ENCODE data around the gene NUP93. TPM values are rescaled to one million over a fixed set of nuclear protein-coding genes. Genes with fewer than 3 reads are reported as not detected.
"Not testable (repeated sequence)": the region's sequence is repeated elsewhere in the genome, so short reads cannot be mapped to it uniquely, and the experiment has no call there.

NUP93 gene
- total RNA-seq, 1 experiment from 2014 or later = 60.2 TPM

- intact Hi-C loops (cut with micrococcal nuclease) = no loop called here
- Mint-ChIP-seq H3K4me1 (ENCODE audit: insufficient read depth, unreplicated experiment) (peaks cover 7% of the 10 kb centered on the region), H3K27me3 (ENCODE audit: insufficient read depth, unreplicated experiment) (no peaks in the 10 kb centered on the region), H3K9me3 (ENCODE audit: unreplicated experiment) (no peaks in the 10 kb centered on the region), H3K36me3 (ENCODE audit: insufficient read depth, unreplicated experiment) (peaks cover 12% of the 10 kb centered on the region), H3K4me3 (ENCODE audit: unreplicated experiment) (no peak overlapping the region), H3K27ac (ENCODE audit: low read depth, unreplicated experiment) (no peak overlapping the region)
- no peak for DNase-seq (ENCODE audit: unreplicated experiment)
- CTCF ChIA-PET = interaction anchor here (0.6 to 1.1 kb wide), 3 partner anchors 10 to 32 kb away, joined by 3 to 4 read pairs (median 3); no protein-coding TSS in a partner anchor
- POLR2A ChIA-PET = interaction anchor here (0.5 kb wide), 1 partner anchor 780 kb away, joined by 3 read pairs; no protein-coding TSS in a partner anchor
- no TSS peak for BruUV-seq (replicated peaks)
- TF ChIP-seq CTCF (IDR thresholded peaks at IDR 0.05; ENCODE audit: unreplicated experiment) = no peak
Observed at GRCh38 chr16:56807011-56807675, 77.2 kb downstream of the NUP93 start.

- H3K36me3 Mint-ChIP-seq (ENCODE audit: insufficient read depth, unreplicated experiment) = peaks cover 12% of the 10 kb centered on the region
- ChIA-PET POLR2A (interaction anchor here (0.5 kb wide), 1 partner anchor 780 kb away, joined by 3 read pairs; no protein-coding TSS in a partner anchor), CTCF (interaction anchor here (1.1 kb wide), 1 partner anchor 11 kb away, joined by 3 read pairs; no protein-coding TSS in a partner anchor)
- H3K4me3 Mint-ChIP-seq (ENCODE audit: unreplicated experiment); H3K27me3 Mint-ChIP-seq (ENCODE audit: insufficient read depth, unreplicated experiment); BruUV-seq (replicated peaks); H3K27ac Mint-ChIP-seq (ENCODE audit: low read depth, unreplicated experiment); H3K4me1 Mint-ChIP-seq (ENCODE audit: insufficient read depth, unreplicated experiment); intact Hi-C loops (cut with micrococcal nuclease); DNase-seq (ENCODE audit: unreplicated experiment); H3K9me3 Mint-ChIP-seq (ENCODE audit: unreplicated experiment): not testable (repeated sequence)
Observed at GRCh38 chr16:56807676-56808067, 77.7 kb downstream of the NUP93 start.

- peaks cover 7% of the 10 kb centered on the region for H3K4me1 Mint-ChIP-seq (ENCODE audit: insufficient read depth, unreplicated experiment)
- DNase-seq (ENCODE audit: unreplicated experiment) = no peak
- H3K36me3 Mint-ChIP-seq (ENCODE audit: insufficient read depth, unreplicated experiment) = peaks cover 12% of the 10 kb centered on the region
- no peak overlapping the region for H3K27ac Mint-ChIP-seq (ENCODE audit: low read depth, unreplicated experiment)
- H3K27me3 Mint-ChIP-seq (ENCODE audit: insufficient read depth, unreplicated experiment) = no peaks in the 10 kb centered on the region
- no peak overlapping the region for H3K4me3 Mint-ChIP-seq (ENCODE audit: unreplicated experiment)
- no TSS peak for BruUV-seq (replicated peaks)
- no peaks in the 10 kb centered on the region for H3K9me3 Mint-ChIP-seq (ENCODE audit: unreplicated experiment)
- POLR2A ChIA-PET = no interaction called here
- CTCF ChIA-PET = no interaction called here
- no peak for TF ChIP-seq CTCF (IDR thresholded peaks at IDR 0.05; ENCODE audit: unreplicated experiment)
- intact Hi-C loops (cut with micrococcal nuclease) = no loop called here
Observed at GRCh38 chr16:56810954-56811353, 81.0 kb downstream of the NUP93 start.

DNA sequence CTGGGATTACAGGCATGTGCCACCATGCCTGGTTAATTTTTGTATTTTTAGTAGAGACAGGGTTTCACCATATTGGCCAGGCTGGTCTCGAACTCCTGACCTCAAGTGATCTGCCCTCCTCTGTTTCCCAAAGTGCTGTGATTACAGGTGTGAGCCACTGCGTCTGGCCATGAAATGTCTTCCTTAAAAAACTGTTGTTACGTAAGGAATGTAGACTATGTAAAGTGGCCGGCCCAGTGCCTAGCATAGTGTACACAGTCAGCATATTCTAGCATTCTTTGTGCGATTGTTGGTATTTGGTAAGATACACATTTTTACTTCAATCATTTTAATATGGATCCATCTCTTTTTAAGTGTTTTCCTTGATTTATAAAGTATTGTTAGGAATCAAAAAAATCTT is 81.7 kb downstream of the NUP93 start:
- DNase-seq (ENCODE audit: unreplicated experiment); CTCF ChIA-PET; H3K27me3 Mint-ChIP-seq (ENCODE audit: insufficient read depth, unreplicated experiment); intact Hi-C loops (cut with micrococcal nuclease); H3K4me3 Mint-ChIP-seq (ENCODE audit: unreplicated experiment); H3K9me3 Mint-ChIP-seq (ENCODE audit: unreplicated experiment); H3K27ac Mint-ChIP-seq (ENCODE audit: low read depth, unreplicated experiment); H3K4me1 Mint-ChIP-seq (ENCODE audit: insufficient read depth, unreplicated experiment); BruUV-seq (replicated peaks): not testable (repeated sequence)
- POLR2A ChIA-PET = interaction anchor here (0.6 kb wide), 1 partner anchor 82 kb away, joined by 3 read pairs; no protein-coding TSS in a partner anchor
- peaks cover 12% of the 10 kb centered on the region for H3K36me3 Mint-ChIP-seq (ENCODE audit: insufficient read depth, unreplicated experiment)

- TF ChIP-seq CTCF (IDR thresholded peaks at IDR 0.05; ENCODE audit: unreplicated experiment) = no peak
- Mint-ChIP-seq H3K4me1 (ENCODE audit: insufficient read depth, unreplicated experiment) (no peaks in the 10 kb centered on the region), H3K36me3 (ENCODE audit: insufficient read depth, unreplicated experiment) (peaks cover 7% of the 10 kb centered on the region), H3K27me3 (ENCODE audit: insufficient read depth, unreplicated experiment) (no peaks in the 10 kb centered on the region), H3K4me3 (ENCODE audit: unreplicated experiment) (no peak overlapping the region), H3K27ac (ENCODE audit: low read depth, unreplicated experiment) (no peak overlapping the region), H3K9me3 (ENCODE audit: unreplicated experiment) (no peaks in the 10 kb centered on the region)
- POLR2A ChIA-PET = no interaction called here
- BruUV-seq (replicated peaks) = no TSS peak
- peak; percentile 65 for DNase-seq (ENCODE audit: unreplicated experiment)
- intact Hi-C loops (cut with micrococcal nuclease) = no loop called here
- CTCF ChIA-PET = no interaction called here
Observed at GRCh38 chr16:56812884-56813283, 83.0 kb downstream of the NUP93 start.

All from MCF 10A (cell line).